GM06990 (cell line): Measurements from ENCODE around the gene SRSF2.

Source experiments
- DNase-seq: peaks from one replicate; pipeline ENCODE4 v3.0.0-alpha.2; 2011; ENCODE audit not compliant: insufficient read length; ENCODE audit errors: extremely low read depth
- H3K27me3 ChIP-seq: replicated peaks from 2 replicates; pipeline ENCODE4 v1.6.0; 2011; ENCODE audit warnings: low read length; ENCODE audit not compliant: control insufficient read depth, insufficient read depth
- H3K36me3 ChIP-seq: 2 replicates; pipeline ENCODE4 v1.5.1; 2011; ENCODE audit warnings: low read length; ENCODE audit not compliant: control insufficient read depth, insufficient read depth
- H3K4me3 ChIP-seq: replicated peaks from 2 replicates; pipeline ENCODE4 v1.5.1; 2011; ENCODE audit warnings: low read depth, mild to moderate bottlenecking, control low read depth, low read length
- CTCF ChIP-seq: IDR thresholded peaks from 2 replicates; pipeline ENCODE4 v1.5.1; 2011; ENCODE audit warnings: low read length, control low read depth, mild to moderate bottlenecking, inconsistent platforms; ENCODE audit not compliant: insufficient read depth, poor library complexity, severe bottlenecking

SRSF2 gene

GRCh38 chr17:76772842-76773525, 35.9 kb upstream of the SRSF2 start:
- no peak for DNase-seq
- Histone ChIP-seq H3K4me3 (no peak overlapping the region), H3K36me3 (peaks cover 4% of the 10 kb centered on the region), H3K27me3 (no peaks in the 10 kb centered on the region)
- TF ChIP-seq CTCF: no peak

GRCh38 chr17:76758570-76758969, 21.4 kb upstream of the SRSF2 start:
- H3K27me3 ChIP-seq: no peaks in the 10 kb centered on the region
- no peak for TF ChIP-seq CTCF
- no peak for DNase-seq
- peaks cover 5% of the 10 kb centered on the region for H3K36me3 ChIP-seq
- no peak overlapping the region for H3K4me3 ChIP-seq

- H3K36me3 ChIP-seq: peaks cover 5% of the 10 kb centered on the region
- H3K4me3 ChIP-seq: no peak overlapping the region
- TF ChIP-seq CTCF: no peak
- DNase-seq: no peak
- no peaks in the 10 kb centered on the region for H3K27me3 ChIP-seq
These were observed 20.1 kb upstream of the SRSF2 start for GRCh38 chr17:76757256-76757655.

GRCh38 chr17:76755285-76755684, 18.2 kb upstream of the SRSF2 start:
- DNase-seq: no peak
- Histone ChIP-seq H3K4me3 (no peak overlapping the region), H3K27me3 (no peaks in the 10 kb centered on the region), H3K36me3 (peaks cover 5% of the 10 kb centered on the region)
- no peak for TF ChIP-seq CTCF

- no peak for DNase-seq
- TF ChIP-seq CTCF: no peak
- Histone ChIP-seq H3K4me3 (no peak overlapping the region), H3K36me3 (peaks cover 5% of the 10 kb centered on the region), H3K27me3 (no peaks in the 10 kb centered on the region)
These were observed 16.2 kb upstream of the SRSF2 start for GRCh38 chr17:76753061-76753961.
